K562 (cell line): ENCODE results near the gene RPS19. TPM values are rescaled to one million over a fixed set of nuclear protein-coding genes. Genes with fewer than 3 reads are reported as not detected.

Experiments
- CBX3 ChIP-seq, 2 experiments: IDR thresholded peaks; 1 replicate in 1 of 2; 2 replicates in 1 of 2; pipeline ENCODE4 v1.6.1; 2012; ENCODE audit warnings: inconsistent platforms in 2 of 2, low read length in 2 of 2, borderline replicate concordance in 1 of 2, control low read depth in 1 of 2
- CCAR2 ChIP-seq: fragments of 200-400 bp; formaldehyde crosslinking; IDR thresholded peaks from 2 replicates; pipeline ENCODE4 v1.6.1; 2017; ENCODE audit warnings: mild to moderate bottlenecking, low read depth, low read length
- ETV5 ChIP-seq: sonication (generic); formaldehyde crosslinking; IDR thresholded peaks from 2 replicates; pipeline ENCODE4 v1.4.0; 2020; ENCODE audit warnings: low read depth, mild to moderate bottlenecking, missing genetic modification reagents
- GMEB1 ChIP-seq: fragments of 250-450 bp; sonication (Bioruptor Pico); IDR thresholded peaks from 2 replicates; pipeline ENCODE4 v1.4.0; 2020; ENCODE audit warnings: mild to moderate bottlenecking
- KLF1 ChIP-seq: fragments of 450-650 bp; IDR thresholded peaks from 2 replicates; pipeline ENCODE4 v1.6.1; 2016; ENCODE audit warnings: missing genetic modification characterization, missing compliant biosample characterization
- MLLT1 ChIP-seq, 2 experiments: fragments of 450-650 bp; IDR thresholded peaks; 2 replicates each; pipeline ENCODE4 v1.6.1; 2016
- MLX ChIP-seq, 2 experiments: fragments of 450-650 bp in 1 of 2; sonication (generic) in 1 of 2; formaldehyde crosslinking; conservative IDR thresholded peaks; 2 replicates each; pipeline versions ENCODE4 v1.4.0 to v1.8.1; 2020 to 2022; ENCODE audit warnings: mild to moderate bottlenecking in 1 of 2, missing genetic modification reagents in 1 of 2
- NFXL1 ChIP-seq: fragments of 450-650 bp; formaldehyde crosslinking; IDR thresholded peaks from 2 replicates; pipeline ENCODE4 v1.4.0; 2021; ENCODE audit warnings: mild to moderate bottlenecking
- NKRF ChIP-seq: fragments of 450-650 bp; IDR thresholded peaks from 2 replicates; pipeline ENCODE4 v1.6.1; 2016; ENCODE audit warnings: borderline replicate concordance
- PYGO2 ChIP-seq: fragments of 450-650 bp; IDR thresholded peaks from 2 replicates; pipeline ENCODE4 v1.6.1; 2016; ENCODE audit warnings: mild to moderate bottlenecking, missing genetic modification characterization, moderate library complexity, missing compliant biosample characterization
- RBM14 ChIP-seq: fragments of 200-400 bp; formaldehyde crosslinking; IDR thresholded peaks from 2 replicates; pipeline ENCODE4 v1.6.1; 2018; ENCODE audit warnings: low read depth, mild to moderate bottlenecking, low read length, moderate library complexity, borderline replicate concordance; ENCODE audit not compliant: insufficient read depth
- RHOXF2B ChIP-seq: fragments of 250-450 bp; sonication (Bioruptor Pico); conservative IDR thresholded peaks from 2 replicates; pipeline ENCODE4 v1.5.1; 2021
- WHSC1 ChIP-seq: IDR thresholded peaks from one replicate; pipeline ENCODE4 v1.6.1; 2012; ENCODE audit warnings: low read length, control low read depth, inconsistent platforms
- ZBTB43 ChIP-seq: sonication (generic); formaldehyde crosslinking; IDR thresholded peaks from 2 replicates; pipeline ENCODE4 v1.8.0; 2023; ENCODE audit warnings: mild to moderate bottlenecking, missing genetic modification reagents
- ZFP1 ChIP-seq: fragments of 450-650 bp; formaldehyde crosslinking; IDR thresholded peaks from 2 replicates; pipeline ENCODE4 v1.4.0; 2020; ENCODE audit warnings: mild to moderate bottlenecking, mixed read lengths
- ZNF146 ChIP-seq: IDR thresholded peaks from one replicate; pipeline ENCODE4 v1.6.1; 2018; ENCODE audit warnings: missing compliant biosample characterization; ENCODE audit not compliant: unreplicated experiment
- ZNF277 ChIP-seq: fragments of 250-450 bp; sonication (Bioruptor Pico); IDR thresholded peaks from 2 replicates; pipeline ENCODE4 v1.8.0; 2022; ENCODE audit warnings: inconsistent platforms, mild to moderate bottlenecking, moderate library complexity, borderline replicate concordance
- polyA plus RNA-seq, 8 experiments: library from polyadenylated mRNA; depleted of rRNA in 4 of 8; stranded (reverse) in 5 of 8; unstranded in 3 of 8; fragments of >200 nt; fragmentation: Nextera tagmentation in 2 of 8; fragmentation: Illumina TruSeq in 1 of 8; extraction: Ambion mirVana in 2 of 8; extraction: Trizol in 1 of 8; gene quantifications; 2 replicates each; pipeline versions ENCODE4 v1.2.1 to v1.2.3, GENCODE V29; 2011 to 2014; ENCODE audit warnings: inconsistent platforms in 1 of 8, missing spikeins in 1 of 8
- total RNA-seq, 7 experiments: library from RNA; depleted of rRNA in 6 of 7; stranded (reverse); fragments of >200 nt in 6 of 7; fragmentation: Illumina TruSeq in 2 of 7; extraction: Trizol in 2 of 7; gene quantifications; 2 replicates each; pipeline versions ENCODE4 v1.2.1 to v1.2.3, GENCODE V29; 2011 to 2021; ENCODE audit warnings: low replicate concordance in 1 of 7

Gene RPS19
- total and polyA plus RNA-seq, 9 of the 15 experiments (the other 6 are each of a cell fraction or from before 2014, with no cell fraction given): 1,964 to 3,408 (median 2,747) TPM

- peak; percentile 89 for TF ChIP-seq GMEB1
- TF ChIP-seq ZNF146: no peak
- TF ChIP-seq WHSC1: no peak
- TF ChIP-seq KLF1 (tag): peak; percentile 88
- no peak for TF ChIP-seq ZNF277 (CRISPR knock-in tag)
- peak; percentile 96 for TF ChIP-seq NKRF
- TF ChIP-seq CBX3 (IDR thresholded peaks at IDR 0.05; ENCODE audit: borderline replicate concordance in 1 of 2, low read length in 2 of 2): peak in 1 of 2 experiments; percentile 64; a peak in 2 of 3 replicates
- TF ChIP-seq NFXL1 (CRISPR knock-in tag): no peak
- peak; percentile 95 for TF ChIP-seq ETV5 (CRISPR knock-in tag)
- TF ChIP-seq RBM14: no peak
- TF ChIP-seq PYGO2 (tag): no peak
- TF ChIP-seq MLLT1 (IDR thresholded peaks at IDR 0.05): peak in 1 of 2 experiments; percentile 44; a peak in 1 of 4 replicates
- no peak for TF ChIP-seq MLX (CRISPR knock-in tag; conservative IDR thresholded peaks at IDR 0.05)
- no peak for TF ChIP-seq ZBTB43
- no peak for TF ChIP-seq CCAR2
- TF ChIP-seq RHOXF2B (CRISPR knock-in tag): no peak
- no peak for TF ChIP-seq ZFP1 (CRISPR knock-in tag)
Observed at GRCh38 chr19:41859618-41860418, at the start of gene RPS19 (continued).
